K562 (cell line): ENCODE results near the gene EVI5L. TPM values are rescaled to one million over a fixed set of nuclear protein-coding genes. Genes with fewer than 3 reads are reported as not detected.

ENCODE experiments used
- ATF3 ChIP-seq, 2 experiments: fragments of 450-650 bp in 1 of 2; sonication (generic) in 1 of 2; formaldehyde crosslinking in 1 of 2; IDR thresholded peaks in 1 of 2; conservative IDR thresholded peaks in 1 of 2; 2 replicates each; pipeline versions ENCODE4 v1.6.1 to v1.8.1; 2016 to 2023; ENCODE audit warnings: mild to moderate bottlenecking in 2 of 2, moderate library complexity in 2 of 2, inconsistent platforms in 1 of 2, missing genetic modification reagents in 1 of 2
- CREBBP ChIP-seq: IDR thresholded peaks from one replicate; pipeline ENCODE4 v1.6.1; 2012; ENCODE audit warnings: low read depth, mild to moderate bottlenecking, control low read depth, inconsistent platforms, low read length
- FOXA3 ChIP-seq, 2 experiments: fragments of 450-650 bp in 1 of 2; sonication (generic) in 1 of 2; formaldehyde crosslinking; IDR thresholded peaks in 1 of 2; conservative IDR thresholded peaks in 1 of 2; 2 replicates each; pipeline versions ENCODE4 v1.4.0 to v1.8.0; 2020 to 2022; ENCODE audit warnings: mild to moderate bottlenecking in 2 of 2, missing genetic modification reagents in 1 of 2
- GABPB2 ChIP-seq: fragments of 250-450 bp; sonication (Bioruptor Pico); conservative IDR thresholded peaks from 2 replicates; pipeline ENCODE4 v1.5.1; 2021; ENCODE audit warnings: mild to moderate bottlenecking
- HOMEZ ChIP-seq: fragments of 250-450 bp; sonication (Bioruptor Pico); IDR thresholded peaks from 2 replicates; pipeline ENCODE4 v1.4.0; 2020; ENCODE audit warnings: mild to moderate bottlenecking, moderate library complexity
- IRF9 ChIP-seq: fragments of 450-650 bp; IDR thresholded peaks from 2 replicates; pipeline ENCODE4 v1.6.1; 2016; ENCODE audit warnings: missing biosample characterization, missing genetic modification characterization
- KLF6 ChIP-seq: fragments of 250-450 bp; sonication (Bioruptor Pico); IDR thresholded peaks from 2 replicates; pipeline ENCODE4 v1.4.0; 2020; ENCODE audit warnings: mild to moderate bottlenecking, moderate library complexity, borderline replicate concordance
- NFATC3 ChIP-seq: fragments of 450-650 bp; IDR thresholded peaks from 2 replicates; pipeline ENCODE4 v1.6.1; 2017; ENCODE audit warnings: mild to moderate bottlenecking
- NR2C1 ChIP-seq, 2 experiments: fragments of 450-650 bp; IDR thresholded peaks; 2 replicates each; pipeline ENCODE4 v1.6.1; 2017; ENCODE audit warnings: mild to moderate bottlenecking in 2 of 2, antibody characterized with exemption in 1 of 2, inconsistent platforms in 1 of 2, missing compliant biosample characterization in 1 of 2, missing genetic modification characterization in 1 of 2
- PHB ChIP-seq: fragments of 250-450 bp; sonication (Bioruptor Pico); IDR thresholded peaks from 2 replicates; pipeline ENCODE4 v1.5.0; 2021
- PRMT5 ChIP-seq: sonication (generic); formaldehyde crosslinking; IDR thresholded peaks from 2 replicates; pipeline ENCODE4 v1.5.0; 2020; ENCODE audit warnings: missing genetic modification reagents
- PRPF4 ChIP-seq: fragments of 200-400 bp; formaldehyde crosslinking; IDR thresholded peaks from one replicate; pipeline ENCODE4 v1.6.1; 2017; ENCODE audit warnings: low read length, low read depth, mild to moderate bottlenecking; ENCODE audit not compliant: insufficient read depth, poor library complexity, severe bottlenecking
- PTRF ChIP-seq: fragments of 450-650 bp; IDR thresholded peaks from 2 replicates; pipeline ENCODE4 v1.6.1; 2016; ENCODE audit warnings: mild to moderate bottlenecking, missing genetic modification characterization, missing compliant biosample characterization
- PURB ChIP-seq: sonication (generic); formaldehyde crosslinking; IDR thresholded peaks from 2 replicates; pipeline ENCODE4 v1.9.0; 2021; ENCODE audit warnings: low read depth, mild to moderate bottlenecking, missing genetic modification reagents
- RAD21 ChIP-seq, 2 experiments: fragments of 250-450 bp in 1 of 2; fragments of 450-650 bp in 1 of 2; sonication (Bioruptor Pico) in 1 of 2; formaldehyde crosslinking in 1 of 2; IDR thresholded peaks in 1 of 2; conservative IDR thresholded peaks in 1 of 2; 2 replicates each; pipeline versions ENCODE4 v1.4.0 to v1.8.0; 2020 to 2022; ENCODE audit warnings: mild to moderate bottlenecking in 2 of 2, moderate library complexity in 1 of 2
- TCF3 ChIP-seq: sonication (generic); formaldehyde crosslinking; IDR thresholded peaks from 2 replicates; pipeline ENCODE4 v1.4.0; 2020; ENCODE audit warnings: mild to moderate bottlenecking, missing genetic modification reagents
- TCFL5 ChIP-seq: fragments of 250-450 bp; sonication (Bioruptor Pico); conservative IDR thresholded peaks from 2 replicates; pipeline ENCODE4 v1.6.1; 2021; ENCODE audit warnings: mild to moderate bottlenecking, moderate library complexity, matching md5 sums
- TEAD1 ChIP-seq, 2 experiments: fragments of 450-650 bp in 1 of 2; sonication (generic) in 1 of 2; formaldehyde crosslinking; IDR thresholded peaks; 2 replicates each; pipeline versions ENCODE4 v1.4.0 to v1.8.0; 2020 to 2022; ENCODE audit warnings: mild to moderate bottlenecking in 2 of 2, missing genetic modification reagents in 1 of 2
- YBX1 ChIP-seq: fragments of 450-650 bp; IDR thresholded peaks from 2 replicates; pipeline ENCODE4 v1.7.1; 2016; ENCODE audit warnings: mild to moderate bottlenecking
- ZBTB33 ChIP-seq: sonication (generic); formaldehyde crosslinking; IDR thresholded peaks from 2 replicates; pipeline ENCODE4 v1.8.1; 2023; ENCODE audit warnings: mild to moderate bottlenecking, missing genetic modification reagents
- ZNF583 ChIP-seq: fragments of 250-450 bp; sonication (Bioruptor Pico); IDR thresholded peaks from 2 replicates; pipeline ENCODE4 v1.4.0; 2020
- ZNF586 ChIP-seq: fragments of 450-650 bp; formaldehyde crosslinking; conservative IDR thresholded peaks from 2 replicates; pipeline ENCODE4 v1.4.0; 2020; ENCODE audit warnings: mild to moderate bottlenecking, moderate library complexity
- ZNF780A ChIP-seq: fragments of 250-450 bp; sonication (Bioruptor Pico); IDR thresholded peaks from 2 replicates; pipeline ENCODE4 v1.5.0; 2021; ENCODE audit warnings: mild to moderate bottlenecking
- ZSCAN29 ChIP-seq: fragments of 450-650 bp; IDR thresholded peaks from 2 replicates; pipeline ENCODE4 v1.6.1; 2017
- polyA plus RNA-seq, 8 experiments: library from polyadenylated mRNA; depleted of rRNA in 4 of 8; stranded (reverse) in 5 of 8; unstranded in 3 of 8; fragments of >200 nt; fragmentation: Nextera tagmentation in 2 of 8; fragmentation: Illumina TruSeq in 1 of 8; extraction: Ambion mirVana in 2 of 8; extraction: Trizol in 1 of 8; gene quantifications; 2 replicates each; pipeline versions ENCODE4 v1.2.1 to v1.2.3, GENCODE V29; 2011 to 2014; ENCODE audit warnings: inconsistent platforms in 1 of 8, missing spikeins in 1 of 8
- total RNA-seq, 7 experiments: library from RNA; depleted of rRNA in 6 of 7; stranded (reverse); fragments of >200 nt in 6 of 7; fragmentation: Illumina TruSeq in 2 of 7; extraction: Trizol in 2 of 7; gene quantifications; 2 replicates each; pipeline versions ENCODE4 v1.2.1 to v1.2.3, GENCODE V29; 2011 to 2021; ENCODE audit warnings: low replicate concordance in 1 of 7

EVI5L gene
- total and polyA plus RNA-seq, 9 of the 15 experiments (the other 6 are each of a cell fraction or from before 2014, with no cell fraction given) = 0.69 to 1.8 (median 1.2) TPM; not detected in 2

- TF ChIP-seq IRF9 = no peak
- no peak for TF ChIP-seq ZNF780A (CRISPR knock-in tag)
- TF ChIP-seq TCFL5 (CRISPR knock-in tag) = no peak
- no peak for TF ChIP-seq PHB (CRISPR knock-in tag)
- TF ChIP-seq PRPF4 = no peak
- no peak; the same call in 1 of the 2 replicates for TF ChIP-seq KLF6
- TF ChIP-seq YBX1 = no peak
- no peak for TF ChIP-seq ATF3 (IDR thresholded peaks at IDR 0.05)
- TF ChIP-seq ATF3 (CRISPR knock-in tag; conservative IDR thresholded peaks at IDR 0.05) = no peak
- no peak for TF ChIP-seq PURB (CRISPR knock-in tag)
- no peak for TF ChIP-seq NFATC3
- TF ChIP-seq GABPB2 (CRISPR knock-in tag) = no peak
- TF ChIP-seq CREBBP = no peak
- no peak for TF ChIP-seq RAD21 (CRISPR knock-in tag; conservative IDR thresholded peaks at IDR 0.05 in 1 of 2, IDR thresholded peaks at IDR 0.05 in 1 of 2)
- no peak for TF ChIP-seq HOMEZ (CRISPR knock-in tag)
- no peak for TF ChIP-seq ZNF583 (CRISPR knock-in tag)
- no peak for TF ChIP-seq TEAD1 (CRISPR knock-in tag; IDR thresholded peaks at IDR 0.05)
- no peak for TF ChIP-seq ZBTB33 (CRISPR knock-in tag)
- no peak for TF ChIP-seq PTRF (tag)
- TF ChIP-seq TCF3 (CRISPR knock-in tag) = no peak
- TF ChIP-seq NR2C1 (IDR thresholded peaks at IDR 0.05) = no peak
- TF ChIP-seq NR2C1 (tag; IDR thresholded peaks at IDR 0.05) = no peak
- no peak for TF ChIP-seq ZNF586 (CRISPR knock-in tag)
- no peak for TF ChIP-seq ZSCAN29
- no peak for TF ChIP-seq FOXA3 (CRISPR knock-in tag; conservative IDR thresholded peaks at IDR 0.05 in 1 of 2, IDR thresholded peaks at IDR 0.05 in 1 of 2)
- TF ChIP-seq PRMT5 (CRISPR knock-in tag) = no peak
These were observed at the start of gene EVI5L (continued) for GRCh38 chr19:7829561-7830271.
